Loucy (cell line): ENCODE measurements around the gene ZBED4.

Source experiments
- H2AFZ ChIP-seq: fragments of 200-600 bp; sonication (generic); 2 replicates; pipeline ENCODE4 v1.6.0; 2016; ENCODE audit warnings: antibody characterized with exemption, mild to moderate bottlenecking, low read length, moderate library complexity
- H3F3A ChIP-seq: fragments of 200-600 bp; 2 replicates; pipeline ENCODE4 v1.6.0; 2016; ENCODE audit warnings: antibody characterized with exemption, low read depth, mild to moderate bottlenecking
- H3K27me3 ChIP-seq: fragments of 200-600 bp; sonication (generic); 2 replicates; pipeline ENCODE4 v1.6.1; 2014; ENCODE audit warnings: low read length, mild to moderate bottlenecking; ENCODE audit not compliant: insufficient read depth, poor library complexity, severe bottlenecking
- H3K36me3 ChIP-seq: fragments of 200-600 bp; sonication (generic); 2 replicates; pipeline ENCODE4 v1.6.1; 2016; ENCODE audit warnings: low read length; ENCODE audit not compliant: insufficient read depth
- H3K4me1 ChIP-seq: fragments of 200-600 bp; sonication (generic); 2 replicates; pipeline ENCODE4 v1.5.1; 2014; ENCODE audit warnings: low read length, mild to moderate bottlenecking; ENCODE audit not compliant: insufficient read depth, poor library complexity, severe bottlenecking
- H3K4me2 ChIP-seq: fragments of 200-600 bp; sonication (generic); 2 replicates; pipeline ENCODE4 v1.6.0; 2014; ENCODE audit warnings: antibody characterized with exemption, low read length, low read depth, mild to moderate bottlenecking; ENCODE audit not compliant: poor library complexity, severe bottlenecking
- H3K4me3 ChIP-seq: fragments of 200-600 bp; sonication (generic); 2 replicates; pipeline ENCODE4 v1.5.1; 2014; ENCODE audit warnings: low read length, mild to moderate bottlenecking, mixed read lengths; ENCODE audit not compliant: poor library complexity, severe bottlenecking
- H3K79me2 ChIP-seq: fragments of 200-600 bp; sonication (generic); 2 replicates; pipeline ENCODE4 v1.6.1; 2014; ENCODE audit warnings: low read length; ENCODE audit not compliant: insufficient read depth
- H3K9ac ChIP-seq: fragments of 200-600 bp; sonication (generic); 2 replicates; pipeline ENCODE4 v1.6.0; 2014; ENCODE audit warnings: mild to moderate bottlenecking, low read depth, low read length, moderate library complexity; ENCODE audit not compliant: poor library complexity, severe bottlenecking
- H3K9me2 ChIP-seq: fragments of 200-600 bp; sonication (generic); replicated peaks from 2 replicates; pipeline ENCODE4 v1.6.1; 2016; ENCODE audit warnings: low read depth, low read length, mixed read lengths
- H3K9me3 ChIP-seq: fragments of 200-600 bp; sonication (generic); 2 replicates; pipeline ENCODE4 v1.6.1; 2014; ENCODE audit warnings: mild to moderate bottlenecking, antibody characterized with exemption, low read length, low read depth; ENCODE audit not compliant: insufficient read depth
- H4K20me1 ChIP-seq: fragments of 200-600 bp; sonication (generic); 2 replicates; pipeline ENCODE4 v1.6.0; 2014; ENCODE audit warnings: antibody characterized with exemption, low read length, mild to moderate bottlenecking; ENCODE audit not compliant: insufficient read depth, poor library complexity, severe bottlenecking
- CTCF ChIP-seq: fragments of 200-600 bp; sonication (generic); conservative IDR thresholded peaks from 2 replicates; pipeline ENCODE4 v1.5.1; 2014; ENCODE audit warnings: mild to moderate bottlenecking, antibody characterized with exemption, low read length
- EZH2phosphoT487 ChIP-seq: fragments of 200-600 bp; IDR thresholded peaks from 2 replicates; pipeline ENCODE4 v1.6.1; 2018; ENCODE audit warnings: antibody characterized with exemption, mild to moderate bottlenecking, moderate library complexity, borderline replicate concordance

Gene ZBED4

DNA sequence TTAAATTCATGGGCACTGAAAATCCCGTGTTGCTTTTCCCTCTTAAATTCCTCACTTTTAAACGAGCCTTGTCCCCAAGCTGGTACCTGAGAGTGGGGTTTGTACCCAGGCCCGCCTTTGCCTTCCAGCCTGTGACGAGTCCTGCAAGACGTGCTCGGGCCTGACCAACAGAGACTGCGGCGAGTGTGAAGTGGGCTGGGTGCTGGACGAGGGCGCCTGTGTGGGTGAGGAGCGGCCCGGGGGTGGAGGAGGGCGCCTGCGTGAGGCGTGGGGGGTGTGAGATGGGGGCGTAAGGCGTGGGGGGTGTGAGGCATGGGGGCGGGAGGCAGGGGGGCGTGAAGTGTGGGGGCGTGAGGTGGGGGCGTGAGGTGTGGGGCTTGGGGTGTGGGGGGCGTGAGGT is 68.8 kb downstream of the ZBED4 start:
- H3K4me3 ChIP-seq = no peak overlapping the region
- H3K27me3 ChIP-seq = no peaks in the 10 kb centered on the region
- no peak for TF ChIP-seq CTCF
- no peak for TF ChIP-seq EZH2phosphoT487
- no peak overlapping the region for H2AFZ ChIP-seq
- H3K4me1 ChIP-seq = peaks cover 14% of the 10 kb centered on the region
- H3F3A ChIP-seq = no peaks in the 10 kb centered on the region
- no peaks in the 10 kb centered on the region for H3K36me3 ChIP-seq
- H3K79me2 ChIP-seq = peaks cover 3% of the 10 kb centered on the region; the same call in 1 of the 2 replicates
- H3K9me3 ChIP-seq = no peaks in the 10 kb centered on the region
- no peaks in the 10 kb centered on the region for H4K20me1 ChIP-seq
- no peak overlapping the region for H3K9ac ChIP-seq
- no peaks in the 10 kb centered on the region for H3K9me2 ChIP-seq
- no peak overlapping the region for H3K4me2 ChIP-seq

- no peaks in the 10 kb centered on the region for H3K27me3 ChIP-seq
- H2AFZ ChIP-seq = no peak overlapping the region
- no peaks in the 10 kb centered on the region for H3F3A ChIP-seq
- H3K4me1 ChIP-seq = peaks cover 10% of the 10 kb centered on the region
- no peaks in the 10 kb centered on the region for H4K20me1 ChIP-seq
- no peak overlapping the region for H3K4me2 ChIP-seq
- no peaks in the 10 kb centered on the region for H3K9me3 ChIP-seq
- H3K36me3 ChIP-seq = no peaks in the 10 kb centered on the region
- TF ChIP-seq EZH2phosphoT487 (no peak), CTCF (no peak)
- peaks cover under 1% of the 10 kb centered on the region; the same call in 1 of the 2 replicates for H3K79me2 ChIP-seq
- no peaks in the 10 kb centered on the region for H3K9me2 ChIP-seq
- H3K9ac ChIP-seq = no peak overlapping the region
- H3K4me3 ChIP-seq = no peak overlapping the region
Measured at GRCh38 chr22:49922926-49923325, 69.3 kb downstream of the ZBED4 start.

- Histone ChIP-seq H3K36me3 (no peaks in the 10 kb centered on the region), H3K4me1 (peaks cover 10% of the 10 kb centered on the region), H4K20me1 (no peaks in the 10 kb centered on the region), H3K4me3 (no peak overlapping the region), H3K79me2 (no peaks in the 10 kb centered on the region), H3F3A (no peaks in the 10 kb centered on the region), H3K9me2 (no peaks in the 10 kb centered on the region), H3K27me3 (no peaks in the 10 kb centered on the region), H3K9me3 (no peaks in the 10 kb centered on the region), H3K9ac (no peak overlapping the region), H3K4me2 (no peak overlapping the region), H2AFZ (no peak overlapping the region)
- TF ChIP-seq CTCF = no peak
- TF ChIP-seq EZH2phosphoT487 = no peak
Measured at GRCh38 chr22:49923445-49923844, 69.8 kb downstream of the ZBED4 start.
